Astrocyte (in vitro differentiated cells and primary cell): Measurements from ENCODE around the gene MYO5A. TPM values are rescaled to one million over a fixed set of nuclear protein-coding genes. Genes with fewer than 3 reads are reported as not detected.

ENCODE experiments used
- DNase-seq: peaks from one replicate; pipeline ENCODE4 v3.0.0-alpha.2; 2010; ENCODE audit warnings: low read depth
- FAIRE-seq: peaks from 2 replicates; lab custom pipeline; 2011; peaks lifted over from hg19 to GRCh38; lab: Jason Lieb, UNC
- H2AFZ ChIP-seq: 2 replicates; pipeline ENCODE4 v1.6.0; 2012; ENCODE audit warnings: low read depth, low read length, inconsistent platforms
- H3K27ac ChIP-seq: 2 replicates; pipeline ENCODE4 v1.5.1; 2011; ENCODE audit warnings: low read depth, low read length, inconsistent platforms
- H3K27me3 ChIP-seq: 2 replicates; pipeline ENCODE4 v1.6.0; 2011; ENCODE audit warnings: low read length, inconsistent platforms; ENCODE audit not compliant: insufficient read depth
- H3K36me3 ChIP-seq: 2 replicates; pipeline ENCODE4 v1.5.1; 2011; ENCODE audit warnings: low read length, inconsistent platforms; ENCODE audit not compliant: insufficient read depth
- H3K4me1 ChIP-seq: 2 replicates; pipeline ENCODE4 v1.5.1; 2011; ENCODE audit warnings: low read length, inconsistent platforms; ENCODE audit not compliant: insufficient read depth
- H3K4me2 ChIP-seq: 2 replicates; pipeline ENCODE4 v1.6.0; 2012; ENCODE audit warnings: low read length, inconsistent platforms
- H3K4me3 ChIP-seq: 2 replicates; pipeline ENCODE4 v1.5.1; 2011; ENCODE audit warnings: low read depth, mild to moderate bottlenecking, low read length, inconsistent platforms; ENCODE audit not compliant: insufficient read depth
- H3K79me2 ChIP-seq: 2 replicates; pipeline ENCODE4 v1.6.0; 2012; ENCODE audit warnings: mild to moderate bottlenecking, low read length, inconsistent platforms; ENCODE audit not compliant: insufficient read depth
- H3K9ac ChIP-seq: 2 replicates; pipeline ENCODE4 v1.6.0; 2012; ENCODE audit warnings: mild to moderate bottlenecking, low read length, inconsistent platforms
- H3K9me3 ChIP-seq: 2 replicates; pipeline ENCODE4 v1.5.1; 2012; ENCODE audit warnings: low read depth, mild to moderate bottlenecking, low read length, inconsistent platforms; ENCODE audit not compliant: insufficient read depth
- H4K20me1 ChIP-seq: 2 replicates; pipeline ENCODE4 v1.6.0; 2012; ENCODE audit warnings: low read length, inconsistent platforms; ENCODE audit not compliant: insufficient read depth
- H3K27ac Mint-ChIP-seq: one replicate; pipeline ENCODE4 v1.8.0; 2021; ENCODE audit warnings: mild to moderate bottlenecking, mixed read lengths; ENCODE audit not compliant: unreplicated experiment
- H3K27me3 Mint-ChIP-seq: one replicate; pipeline ENCODE4 v1.8.0; 2021; ENCODE audit warnings: low read depth, mixed read lengths; ENCODE audit not compliant: unreplicated experiment
- H3K36me3 Mint-ChIP-seq: one replicate; pipeline ENCODE4 v1.8.0; 2021; ENCODE audit warnings: low read depth, mixed read lengths; ENCODE audit not compliant: unreplicated experiment
- H3K4me1 Mint-ChIP-seq: one replicate; pipeline ENCODE4 v1.8.0; 2021; ENCODE audit warnings: low read depth, mixed read lengths; ENCODE audit not compliant: unreplicated experiment
- H3K4me3 Mint-ChIP-seq: one replicate; pipeline ENCODE4 v1.8.0; 2021; ENCODE audit warnings: mild to moderate bottlenecking, moderate library complexity, mixed read lengths; ENCODE audit not compliant: unreplicated experiment
- H3K9me3 Mint-ChIP-seq: one replicate; pipeline ENCODE4 v1.8.0; 2021; ENCODE audit warnings: mild to moderate bottlenecking, mixed read lengths; ENCODE audit not compliant: unreplicated experiment
- CTCF ChIP-seq: IDR thresholded peaks from 2 replicates; pipeline ENCODE4 v1.5.1; 2011; ENCODE audit warnings: low read depth, mild to moderate bottlenecking, inconsistent platforms, low read length, moderate library complexity; ENCODE audit not compliant: insufficient read depth
- EZH2 ChIP-seq: IDR thresholded peaks from 2 replicates; pipeline ENCODE4 v1.6.1; 2012; ENCODE audit warnings: mild to moderate bottlenecking, low read length, inconsistent platforms; ENCODE audit not compliant: insufficient read depth
- total RNA-seq: library from RNA; stranded (reverse); gene quantifications from 2 replicates; pipeline ENCODE4 v1.2.1, GENCODE V29; 2021

MYO5A gene
- total RNA-seq, 1 donor from 2014 or later: 47.6 TPM

GRCh38 chr15:52303093-52303772, 225.4 kb downstream of the MYO5A start:
- Mint-ChIP-seq H3K4me1 (no peaks in the 10 kb centered on the region), H3K27me3 (no peaks in the 10 kb centered on the region), H3K9me3 (peaks cover 5% of the 10 kb centered on the region), H3K4me3 (no peak overlapping the region), H3K27ac (no peak overlapping the region), H3K36me3 (peaks cover 11% of the 10 kb centered on the region)
- H3K79me2 ChIP-seq: no peaks in the 10 kb centered on the region
- no peaks in the 10 kb centered on the region for H3K4me1 ChIP-seq
- H3K36me3 ChIP-seq: no peaks in the 10 kb centered on the region
- TF ChIP-seq EZH2 (no peak), CTCF (no peak)
- H3K4me2 ChIP-seq: no peak overlapping the region
- DNase-seq: no peak
- H3K9me3 ChIP-seq: no peaks in the 10 kb centered on the region
- H3K27me3 ChIP-seq: no peaks in the 10 kb centered on the region
- no peaks in the 10 kb centered on the region for H4K20me1 ChIP-seq
- H3K27ac ChIP-seq: no peak overlapping the region
- FAIRE-seq: no peak
- no peak overlapping the region for H2AFZ ChIP-seq
- H3K9ac ChIP-seq: no peak overlapping the region
- H3K4me3 ChIP-seq: no peak overlapping the region

- no peak overlapping the region for H3K4me2 ChIP-seq
- FAIRE-seq (peak; percentile 5), DNase-seq (no peak)
- H3K27me3 ChIP-seq: no peaks in the 10 kb centered on the region
- H4K20me1 ChIP-seq: no peaks in the 10 kb centered on the region
- Mint-ChIP-seq H3K4me1 (no peaks in the 10 kb centered on the region), H3K4me3 (no peak overlapping the region), H3K27me3 (no peaks in the 10 kb centered on the region), H3K9me3 (peaks cover 5% of the 10 kb centered on the region), H3K27ac (no peak overlapping the region), H3K36me3 (peaks cover 11% of the 10 kb centered on the region)
- no peaks in the 10 kb centered on the region for H3K36me3 ChIP-seq
- no peak for TF ChIP-seq EZH2
- no peak for TF ChIP-seq CTCF
- no peak overlapping the region for H2AFZ ChIP-seq
- no peak overlapping the region for H3K27ac ChIP-seq
- H3K79me2 ChIP-seq: no peaks in the 10 kb centered on the region
- H3K4me1 ChIP-seq: no peaks in the 10 kb centered on the region
- no peaks in the 10 kb centered on the region for H3K9me3 ChIP-seq
- no peak overlapping the region for H3K4me3 ChIP-seq
- H3K9ac ChIP-seq: no peak overlapping the region
These were observed 227.3 kb downstream of the MYO5A start for GRCh38 chr15:52301265-52301847.

GRCh38 chr15:52295421-52296001, 233.2 kb downstream of the MYO5A start, which contains the start of gene MYO5C:
Gene MYO5C, minus strand, starts transcription at chr15:52295804. Its CDS starts 168 bp downstream, at chr15:52295636.
- H3K4me3 Mint-ChIP-seq: peak within 1 kb of the TSS; percentile 79
- Histone ChIP-seq H3K4me1 (no peaks in the 10 kb centered on the region), H3K79me2 (no peaks in the 10 kb centered on the region), H4K20me1 (no peaks in the 10 kb centered on the region), H3K9ac (no peak within 1 kb of the TSS), H3K4me3 (peak within 1 kb of the TSS; percentile 48), H2AFZ (peak within 1 kb of the TSS; percentile 71), H3K9me3 (no peaks in the 10 kb centered on the region), H3K27ac (no peak within 1 kb of the TSS), H3K4me2 (peak within 1 kb of the TSS; percentile 85), H3K27me3 (peaks cover 18% of the 10 kb centered on the region), H3K36me3 (no peaks in the 10 kb centered on the region)
- no peak within 1 kb of the TSS for H3K27ac Mint-ChIP-seq
- peaks cover 8% of the 10 kb centered on the region for H3K27me3 Mint-ChIP-seq
- H3K4me1 Mint-ChIP-seq: peaks cover 2% of the 10 kb centered on the region
- no peaks in the 10 kb centered on the region for H3K9me3 Mint-ChIP-seq
- TF ChIP-seq CTCF (no peak), EZH2 (peak; percentile 73)
- FAIRE-seq (no peak), DNase-seq (peak; percentile 18)
- H3K36me3 Mint-ChIP-seq: no peaks in the 10 kb centered on the region
